ENCODE results near the gene SIX4. TPM values are rescaled to one million over a fixed set of nuclear protein-coding genes. Genes with fewer than 3 reads are reported as not detected.

SIX4 gene
- total and polyA plus RNA-seq, 10 of the 15 experiments (the other 5 are each of a cell fraction or from before 2014, with no cell fraction given) = 0.04 to 0.26 (median 0.06) TPM; not detected in 5

DNA sequence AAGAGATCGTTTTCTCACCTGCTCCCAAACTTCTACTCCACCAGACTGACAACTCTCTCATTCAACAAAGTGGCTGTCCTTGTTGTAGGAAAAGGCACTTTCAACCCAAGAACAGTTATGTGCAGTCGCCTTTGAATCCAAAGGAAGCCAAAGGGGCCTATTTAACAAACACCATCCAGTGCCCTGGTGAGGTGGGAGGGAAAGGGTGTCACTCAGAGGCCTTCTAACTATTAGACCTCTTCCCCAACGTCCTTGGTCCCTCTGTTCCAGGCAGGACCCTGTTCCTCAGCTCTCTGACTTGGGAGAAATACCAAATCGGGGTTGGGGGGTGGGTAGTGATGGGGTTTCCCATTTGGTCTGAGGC lies 3.2 kb downstream of the SIX4 start:
- no peak overlapping the region for H3K4me3 ChIP-seq
- no peak for ATAC-seq
- no TSS peak for BruUV-seq (replicated peaks)
- WGBS (ENCODE audit: insufficient coverage, insufficient replicate concordance, low lambda C conversion rate, missing lambda C conversion rate) = 45% methylated on average over 4 of the region's 4 CpGs
- H3K9me3 ChIP-seq (replicated peaks; ENCODE audit: control insufficient read depth, insufficient read depth, low read length) = no peaks in the 10 kb centered on the region
- H4K20me1 ChIP-seq (ENCODE audit: control insufficient read depth, insufficient read depth) = no peaks in the 10 kb centered on the region
- H2AFZ ChIP-seq (ENCODE audit: control insufficient read depth, low read depth, low read length) = no peak overlapping the region
- no peaks in the 10 kb centered on the region for H3K79me2 ChIP-seq (ENCODE audit: control insufficient read depth, insufficient read depth, low read length)
- no peak overlapping the region for H3K4me2 ChIP-seq (ENCODE audit: control insufficient read depth, insufficient read depth)
- H3K36me3 ChIP-seq (ENCODE audit: control insufficient read depth in 2 of 2, insufficient read depth in 2 of 2, low read length in 1 of 2) = no peaks in the 10 kb centered on the region
- H3K27ac ChIP-seq (ENCODE audit: control insufficient read depth, insufficient read depth) = no peak overlapping the region
- intact Hi-C loops (cut with micrococcal nuclease; ENCODE audit: unreplicated experiment) (loop anchor here (10.0 kb wide), 1 partner anchor 534 kb away; no protein-coding TSS in a partner anchor), in situ Hi-C loops (cut with MboI) (no loop called here)
- no peak for FAIRE-seq
- SMC1A ChIA-PET (ENCODE audit: uncharacterized antibody, unreplicated experiment) = interaction anchor here (1.6 kb wide), 1 partner anchor 40 kb away, joined by 3 read pairs; no protein-coding TSS in a partner anchor
- peaks cover 16 to 32% of the 10 kb centered on the region in 2 experiments for H3K27me3 ChIP-seq (replicated peaks in 1 of 2; ENCODE audit: control insufficient read depth in 2 of 2, insufficient read depth in 2 of 2, low read length in 1 of 2)
- H3K9ac ChIP-seq (ENCODE audit: control insufficient read depth, insufficient read depth, low read length) = no peak overlapping the region
- CTCF ChIA-PET = interaction anchor here (0.6 kb wide), 2 partner anchors 164 to 259 kb away, joined by 3 read pairs; no protein-coding TSS in a partner anchor
- no peak for DNase-seq (ENCODE audit: low read depth, low spot score)
- RAD21 ChIA-PET (ENCODE audit: unreplicated experiment) = no interaction called here
- POLR2A ChIA-PET = interaction anchor here (0.7 kb wide), 1 partner anchor 59 kb away, joined by 6 read pairs; no protein-coding TSS in a partner anchor
- H3K4me1 ChIP-seq (ENCODE audit: control insufficient read depth, insufficient read depth, low read length) = no peaks in the 10 kb centered on the region
- no peak for TF ChIP-seq TCF3 (IDR thresholded peaks at IDR 0.05; ENCODE audit: borderline replicate concordance, insufficient read depth, low read depth, low read length)
- TF ChIP-seq CBX5 (IDR thresholded peaks at IDR 0.05; ENCODE audit: low read depth) = no peak
- TF ChIP-seq RFX5 (IDR thresholded peaks at IDR 0.05; ENCODE audit: low read depth, low read length) = no peak
- TF ChIP-seq, protein P1, sequence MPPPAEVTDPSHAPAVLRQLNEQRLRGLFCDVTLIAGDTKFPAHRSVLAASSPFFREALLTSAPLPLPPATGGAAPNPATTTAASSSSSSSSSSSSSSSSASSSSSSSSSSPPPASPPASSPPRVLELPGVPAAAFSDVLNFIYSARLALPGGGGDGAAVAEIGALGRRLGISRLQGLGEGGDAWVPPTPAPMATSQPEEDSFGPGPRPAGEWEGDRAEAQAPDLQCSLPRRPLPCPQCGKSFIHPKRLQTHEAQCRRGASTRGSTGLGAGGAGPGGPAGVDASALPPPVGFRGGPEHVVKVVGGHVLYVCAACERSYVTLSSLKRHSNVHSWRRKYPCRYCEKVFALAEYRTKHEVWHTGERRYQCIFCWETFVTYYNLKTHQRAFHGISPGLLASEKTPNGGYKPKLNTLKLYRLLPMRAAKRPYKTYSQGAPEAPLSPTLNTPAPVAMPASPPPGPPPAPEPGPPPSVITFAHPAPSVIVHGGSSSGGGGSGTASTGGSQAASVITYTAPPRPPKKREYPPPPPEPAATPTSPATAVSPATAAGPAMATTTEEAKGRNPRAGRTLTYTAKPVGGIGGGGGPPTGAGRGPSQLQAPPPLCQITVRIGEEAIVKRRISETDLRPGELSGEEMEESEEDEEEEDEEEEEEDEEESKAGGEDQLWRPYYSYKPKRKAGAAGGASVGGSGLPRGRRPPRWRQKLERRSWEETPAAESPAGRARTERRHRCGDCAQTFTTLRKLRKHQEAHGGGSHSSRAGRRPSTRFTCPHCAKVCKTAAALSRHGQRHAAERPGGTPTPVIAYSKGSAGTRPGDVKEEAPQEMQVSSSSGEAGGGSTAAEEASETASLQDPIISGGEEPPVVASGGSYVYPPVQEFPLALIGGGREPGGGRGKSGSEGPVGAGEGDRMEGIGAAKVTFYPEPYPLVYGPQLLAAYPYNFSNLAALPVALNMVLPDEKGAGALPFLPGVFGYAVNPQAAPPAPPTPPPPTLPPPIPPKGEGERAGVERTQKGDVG (CRISPR knock-in tag; IDR thresholded peaks at IDR 0.05) = no peak
- no peak for TF ChIP-seq RUNX3 (IDR thresholded peaks at IDR 0.05; ENCODE audit: low read length)

Measured in GM12878 (cell line).